Endometrial microvascular endothelial cells (primary cell): ENCODE measurements around the gene ZFYVE27. TPM values are rescaled to one million over a fixed set of nuclear protein-coding genes. Genes with fewer than 3 reads are reported as not detected.

ENCODE experiments used
- in situ Hi-C: cut with HindIII; loops from 2 replicates; pipeline ENCODE4 v1.10.0; 2017; ENCODE audit warnings: low sequenced_read_pairs, low pct_unique_long_range_greater_than_20kb; ENCODE audit errors: inconsistent ontology term
- total RNA-seq: library from RNA; depleted of rRNA; stranded (reverse); fragments of >200 nt; gene quantifications from one replicate; pipeline ENCODE4 v1.2.3, GENCODE V29; 2015; ENCODE audit errors: inconsistent ontology term

Gene ZFYVE27
- total RNA-seq, 1 donor from 2014 or later = 10.3 TPM

- in situ Hi-C loops = no loop called here
These were observed 45.7 kb downstream of the ZFYVE27 start for GRCh38 chr10:97782455-97783228.

GRCh38 chr10:97784200-97784810 lies 47.4 kb downstream of the ZFYVE27 start:
- in situ Hi-C loops = no loop called here

- in situ Hi-C loops = no loop called here
These were observed 48.3 kb downstream of the ZFYVE27 start for GRCh38 chr10:97785231-97785630.

GRCh38 chr10:97785731-97786130 lies 48.8 kb downstream of the ZFYVE27 start:
- in situ Hi-C loops = no loop called here

GRCh38 chr10:97788552-97789442 lies 51.9 kb downstream of the ZFYVE27 start:
- in situ Hi-C loops = no loop called here

- in situ Hi-C loops = no loop called here
These were observed 53.0 kb downstream of the ZFYVE27 start for GRCh38 chr10:97789770-97790397.

- in situ Hi-C loops = no loop called here
These were observed 55.1 kb downstream of the ZFYVE27 start for GRCh38 chr10:97791824-97792721.

- in situ Hi-C loops = no loop called here
These were observed 59.0 kb downstream of the ZFYVE27 start for GRCh38 chr10:97795886-97796285.

- in situ Hi-C loops = no loop called here
These were observed 59.7 kb downstream of the ZFYVE27 start for GRCh38 chr10:97796651-97797050.

- in situ Hi-C loops = no loop called here
These were observed 62.2 kb downstream of the ZFYVE27 start for GRCh38 chr10:97798958-97799610.

- in situ Hi-C loops = no loop called here
These were observed 63.5 kb downstream of the ZFYVE27 start for GRCh38 chr10:97800474-97800873.

GRCh38 chr10:97801422-97801821 lies 64.5 kb downstream of the ZFYVE27 start:
- in situ Hi-C loops = no loop called here

- in situ Hi-C loops = no loop called here
These were observed 68.4 kb downstream of the ZFYVE27 start for GRCh38 chr10:97805096-97805884.

GRCh38 chr10:97805949-97806348 lies 69.0 kb downstream of the ZFYVE27 start:
- in situ Hi-C loops = no loop called here

GRCh38 chr10:97810446-97810845 lies 73.5 kb downstream of the ZFYVE27 start:
- in situ Hi-C loops = no loop called here
